ENCODE measurements around the gene LHFPL3. TPM values are rescaled to one million over a fixed set of nuclear protein-coding genes. Genes with fewer than 3 reads are reported as not detected.

The LHFPL3 gene
- total RNA-seq, 1 experiment from 2014 or later: not detected

GRCh38 chr7:104938741-104939390 is 610.5 kb downstream of the LHFPL3 start:
- Histone ChIP-seq H3K18ac (ENCODE audit: insufficient read length, low read depth, low read length) (no peak overlapping the region), H2BK120ac (ENCODE audit: low read depth, low read length, poor library complexity, severe bottlenecking) (no peak overlapping the region), H3K23ac (ENCODE audit: insufficient read length, low read depth, low read length) (no peak overlapping the region), H3K9ac (ENCODE audit: extremely low read depth, insufficient read length, low read length) (no peak overlapping the region), H3K79me1 (ENCODE audit: insufficient read depth, low read depth, low read length, poor library complexity, severe bottlenecking) (no peaks in the 10 kb centered on the region), H2BK12ac (ENCODE audit: insufficient read length, low read depth, low read length) (no peak overlapping the region), H3K4ac (ENCODE audit: low read depth, low read length) (no peak overlapping the region), H4K5ac (ENCODE audit: insufficient read length, low read depth, low read length) (no peak overlapping the region), H2AFZ (ENCODE audit: low read length) (no peak overlapping the region), H2AK5ac (ENCODE audit: insufficient read length, low read length) (no peak overlapping the region), H4K91ac (ENCODE audit: insufficient read length, low read depth, low read length) (no peak overlapping the region), H3K79me2 (ENCODE audit: insufficient read depth, low read length) (no peaks in the 10 kb centered on the region), H3K27ac (ENCODE audit: insufficient read length, low read depth, low read length) (no peak overlapping the region), H4K20me1 (ENCODE audit: control insufficient read depth, insufficient read depth, insufficient read length) (no peaks in the 10 kb centered on the region), H2BK15ac (ENCODE audit: low read depth, low read length) (no peak overlapping the region), H2BK5ac (ENCODE audit: insufficient read length, low read length) (no peak overlapping the region), H3T11ph (ENCODE audit: low read length) (no peak overlapping the region), H3K27me3 (ENCODE audit: insufficient read depth, low read length) (no peaks in the 10 kb centered on the region), H3K9me3 (ENCODE audit: control insufficient read depth, low read depth, low read length) (no peaks in the 10 kb centered on the region), H4K8ac (replicated peaks; ENCODE audit: insufficient read length, low read depth, low read length) (no peak overlapping the region), H3K14ac (ENCODE audit: insufficient read depth, low read length) (no peak overlapping the region), H3K4me2 (ENCODE audit: insufficient read depth, insufficient read length, low read length) (no peak overlapping the region), H3K56ac (ENCODE audit: insufficient read length, low read depth, low read length) (no peak overlapping the region), H3K4me1 (ENCODE audit: insufficient read depth, low read length) (no peaks in the 10 kb centered on the region), H3K23me2 (ENCODE audit: insufficient read length, low read depth, low read length, poor library complexity, severe bottlenecking) (no peaks in the 10 kb centered on the region), H2BK20ac (ENCODE audit: low read depth, low read length, poor library complexity, severe bottlenecking) (no peak overlapping the region)
- Mint-ChIP-seq H3K9me3 (peaks cover 0 to 3% of the 10 kb centered on the region in 2 experiments; a peak in 3 of 5 replicates), H3K27ac (no peak overlapping the region; a peak in 1 of 7 replicates), H3K4me1 (peaks cover 7 to 14% of the 10 kb centered on the region in 2 experiments), H3K36me3 (ENCODE audit: insufficient read depth in 1 of 3, low read depth in 3 of 3) (no peaks in the 10 kb centered on the region), H3K4me3 (no peak overlapping the region), H3K27me3 (ENCODE audit: low read depth) (peaks cover 3% of the 10 kb centered on the region; the same call in 1 of the 2 replicates)
- TF ChIP-seq CTCF (conservative IDR thresholded peaks at IDR 0.05): no peak
- WGBS (ENCODE audit: extremely low coverage, insufficient read length, low lambda C conversion rate): no CpG with 5 or more reads among the region's 1 CpG
- no peak for DNase-seq
